Liver (tissue), 9 donors: Measurements from ENCODE around the gene GORASP2. TPM values are rescaled to one million over a fixed set of nuclear protein-coding genes. Genes with fewer than 3 reads are reported as not detected.
A peak's percentile ranks its signal among the peaks of the same experiment; 100 is the strongest.

Experiments
- DNase-seq: peaks from one replicate; pipeline ENCODE4 v3.0.0-alpha.2; 2017; ENCODE audit warnings: low spot score
- H3K27ac ChIP-seq, 2 donors: one replicate each; pipeline ENCODE4 v1.7.0; 2013; ENCODE audit warnings: inconsistent platforms in 2 of 2, low read length in 2 of 2, control low read depth in 1 of 2, low read depth in 1 of 2, mild to moderate bottlenecking in 1 of 2
- H3K27me3 ChIP-seq, 4 donors: one replicate each; pipeline versions ENCODE4 v1.6.1 to v1.7.0; 2013; ENCODE audit warnings: low read length in 3 of 4, inconsistent platforms in 1 of 4, mild to moderate bottlenecking in 1 of 4, moderate library complexity in 1 of 4; ENCODE audit not compliant: control insufficient read depth in 4 of 4, insufficient read depth in 4 of 4
- H3K36me3 ChIP-seq, 4 donors: one replicate each; pipeline versions ENCODE4 v1.6.1 to v1.7.0; 2013; ENCODE audit warnings: low read length in 3 of 4, mild to moderate bottlenecking in 3 of 4, low read depth in 1 of 4, moderate library complexity in 1 of 4; ENCODE audit not compliant: control insufficient read depth in 4 of 4, insufficient read depth in 3 of 4
- H3K4me1 ChIP-seq, 4 donors: one replicate each; pipeline versions ENCODE4 v1.6.1 to v1.7.0; 2013; ENCODE audit warnings: low read length in 3 of 4, mild to moderate bottlenecking in 3 of 4, moderate library complexity in 1 of 4; ENCODE audit not compliant: control insufficient read depth in 4 of 4, insufficient read depth in 4 of 4
- H3K4me3 ChIP-seq, 3 donors: one replicate each; pipeline versions ENCODE4 v1.6.1 to v1.7.0; 2013; ENCODE audit warnings: low read length in 3 of 3, control low read depth in 1 of 3, low read depth in 1 of 3, mild to moderate bottlenecking in 1 of 3
- H3K9ac ChIP-seq, 2 donors: one replicate each; pipeline ENCODE4 v1.7.0; 2013; ENCODE audit warnings: low read length in 2 of 2, mild to moderate bottlenecking in 2 of 2, moderate library complexity in 2 of 2, control low read depth in 1 of 2, low read depth in 1 of 2
- H3K9me3 ChIP-seq, 4 donors: one replicate each; pipeline versions ENCODE4 v1.6.1 to v1.7.0; 2013; ENCODE audit warnings: low read length in 3 of 4; ENCODE audit not compliant: control insufficient read depth in 4 of 4
- FOXA2 ChIP-seq: IDR thresholded peaks from 2 replicates; pipeline ENCODE4 v1.6.1; 2016; ENCODE audit warnings: antibody characterized with exemption
- GABPA ChIP-seq, 2 donors: IDR thresholded peaks in 1 of 2; conservative IDR thresholded peaks in 1 of 2; 2 replicates each; pipeline ENCODE4 v1.6.1; 2016; ENCODE audit warnings: antibody characterized with exemption in 2 of 2, mild to moderate bottlenecking in 1 of 2, moderate library complexity in 1 of 2
- HNF4G ChIP-seq: IDR thresholded peaks from 2 replicates; pipeline ENCODE4 v1.6.1; 2016; ENCODE audit warnings: antibody characterized with exemption
- JUND ChIP-seq, 2 donors: IDR thresholded peaks; 2 replicates each; pipeline ENCODE4 v1.6.1; 2016; ENCODE audit warnings: antibody characterized with exemption in 2 of 2
- MAX ChIP-seq: IDR thresholded peaks from 2 replicates; pipeline ENCODE4 v1.6.1; 2016; ENCODE audit warnings: antibody characterized with exemption
- NR2F2 ChIP-seq: IDR thresholded peaks from 2 replicates; pipeline ENCODE4 v1.6.1; 2016; ENCODE audit warnings: antibody characterized with exemption
- RAD21 ChIP-seq, 2 donors: IDR thresholded peaks; 2 replicates each; pipeline ENCODE4 v1.6.1; 2016; ENCODE audit warnings: antibody characterized with exemption in 2 of 2, mild to moderate bottlenecking in 2 of 2
- RXRA ChIP-seq, 2 donors: IDR thresholded peaks; 2 replicates each; pipeline ENCODE4 v1.6.1; 2017 to 2018; ENCODE audit warnings: antibody characterized with exemption in 2 of 2, mild to moderate bottlenecking in 1 of 2
- SP1 ChIP-seq: IDR thresholded peaks from 2 replicates; pipeline ENCODE4 v1.6.1; 2018; ENCODE audit warnings: antibody characterized with exemption, mild to moderate bottlenecking
- TAF1 ChIP-seq: conservative IDR thresholded peaks from 2 replicates; pipeline ENCODE4 v1.6.1; 2016; ENCODE audit warnings: antibody characterized with exemption, mild to moderate bottlenecking
- YY1 ChIP-seq: IDR thresholded peaks from 2 replicates; pipeline ENCODE4 v1.6.1; 2016; ENCODE audit warnings: antibody characterized with exemption, mild to moderate bottlenecking
- ZBTB33 ChIP-seq: IDR thresholded peaks from 2 replicates; pipeline ENCODE4 v1.6.1; 2016; ENCODE audit warnings: antibody characterized with exemption
- WGBS: extraction: QIAGEN DNeasy Blood & Tissue Kit; methylation state at CpG from one replicate; pipeline ENCODE4 v1.1.7; 2013; 5-methylcytosine and 5-hydroxymethylcytosine counted together
- polyA plus RNA-seq, 2 donors: library from polyadenylated mRNA; stranded (reverse) in 1 of 2; unstranded in 1 of 2; fragments of 200-250 nt in 1 of 2; fragments of >200 nt in 1 of 2; fragmentation: Nextera tagmentation in 1 of 2; extraction: Ambion mirVana in 1 of 2; gene quantifications; one replicate each; pipeline versions ENCODE4 v1.2.1 to v1.2.3, GENCODE V29; 2013 to 2015
- total RNA-seq, 2 donors: library from RNA; depleted of rRNA; stranded (reverse); fragments of >200 nt; gene quantifications; one replicate each; pipeline ENCODE4 v1.2.3, GENCODE V29; 2014
- donor health status: healthy.
- donor health status: healthy.
- donor health status: healthy.
- donor health status: healthy.
- donor health status: healthy.

GORASP2 gene
- total and polyA plus RNA-seq, 4 donors, result 12.5 to 40.1 (median 29.9) TPM

GRCh38 chr2:170974304-170974993, 45.4 kb downstream of the GORASP2 start:
- Histone ChIP-seq H3K36me3 (no peaks in the 10 kb centered on the region), H3K27me3 (no peaks in the 10 kb centered on the region), H3K4me1 (peaks cover 6 to 21% (median 14%) of the 10 kb centered on the region in 4 donors), H3K9me3 (no peaks in the 10 kb centered on the region), H3K9ac (no peak overlapping the region), H3K27ac (no peak overlapping the region), H3K4me3 (peak overlapping the region in 2 of 3 donors; percentile 63 to 79)
- WGBS, result 72% methylated on average over 11 of the region's 11 CpGs
- TF ChIP-seq MAX (no peak), FOXA2 (no peak), RAD21 (IDR thresholded peaks at IDR 0.05) (no peak), TAF1 (no peak)
- no peak for DNase-seq

GRCh38 chr2:170975127-170975942, 46.3 kb downstream of the GORASP2 start:
- no peak overlapping the region for H3K4me3 ChIP-seq
- peaks cover 6 to 15% (median 10%) of the 10 kb centered on the region in 4 donors for H3K4me1 ChIP-seq
- H3K9ac ChIP-seq, result no peak overlapping the region
- no peak overlapping the region for H3K27ac ChIP-seq
- H3K9me3 ChIP-seq, result no peaks in the 10 kb centered on the region
- no peaks in the 10 kb centered on the region for H3K36me3 ChIP-seq
- whole genome bisulfite sequencing, result 89% methylated on average over 17 of the region's 17 CpGs
- no peak for DNase-seq
- H3K27me3 ChIP-seq, result no peaks in the 10 kb centered on the region
- TF ChIP-seq JUND (IDR thresholded peaks at IDR 0.05) (no peak), HNF4G (no peak)

GRCh38 chr2:170975943-170976270, 46.9 kb downstream of the GORASP2 start:
- no peak for DNase-seq
- H3K36me3 ChIP-seq, result no peaks in the 10 kb centered on the region
- H3K4me1 ChIP-seq, result peaks cover 6 to 15% (median 10%) of the 10 kb centered on the region in 4 donors
- H3K9ac ChIP-seq, result no peak overlapping the region
- TF ChIP-seq RAD21 (IDR thresholded peaks at IDR 0.05), result no peak
- no peak for TF ChIP-seq JUND (IDR thresholded peaks at IDR 0.05)
- no peak for TF ChIP-seq RXRA (IDR thresholded peaks at IDR 0.05)
- no peak for TF ChIP-seq NR2F2
- TF ChIP-seq GABPA (IDR thresholded peaks at IDR 0.05 in 1 of 2, conservative IDR thresholded peaks at IDR 0.05 in 1 of 2), result no peak
- TF ChIP-seq FOXA2, result no peak
- TF ChIP-seq YY1, result no peak
- TF ChIP-seq SP1, result no peak
- TF ChIP-seq ZBTB33, result no peak
- WGBS, result 83% methylated on average over 4 of the region's 4 CpGs
- no peak overlapping the region for H3K4me3 ChIP-seq
- no peak overlapping the region for H3K27ac ChIP-seq
- no peaks in the 10 kb centered on the region for H3K27me3 ChIP-seq
- H3K9me3 ChIP-seq, result no peaks in the 10 kb centered on the region
